ENCODE results near the gene RAB7A. TPM values are rescaled to one million over a fixed set of nuclear protein-coding genes. Genes with fewer than 3 reads are reported as not detected.

The RAB7A gene
- total RNA-seq, 1 donor from 2014 or later = 122 TPM

GRCh38 chr3:128799653-128800052 lies 73.7 kb downstream of the RAB7A start:
- TF ChIP-seq POLR2AphosphoS5 (IDR thresholded peaks at IDR 0.05; ENCODE audit: insufficient read depth in 1 of 2, low read depth in 1 of 2) = no peak
- TF ChIP-seq, protein P1, sequence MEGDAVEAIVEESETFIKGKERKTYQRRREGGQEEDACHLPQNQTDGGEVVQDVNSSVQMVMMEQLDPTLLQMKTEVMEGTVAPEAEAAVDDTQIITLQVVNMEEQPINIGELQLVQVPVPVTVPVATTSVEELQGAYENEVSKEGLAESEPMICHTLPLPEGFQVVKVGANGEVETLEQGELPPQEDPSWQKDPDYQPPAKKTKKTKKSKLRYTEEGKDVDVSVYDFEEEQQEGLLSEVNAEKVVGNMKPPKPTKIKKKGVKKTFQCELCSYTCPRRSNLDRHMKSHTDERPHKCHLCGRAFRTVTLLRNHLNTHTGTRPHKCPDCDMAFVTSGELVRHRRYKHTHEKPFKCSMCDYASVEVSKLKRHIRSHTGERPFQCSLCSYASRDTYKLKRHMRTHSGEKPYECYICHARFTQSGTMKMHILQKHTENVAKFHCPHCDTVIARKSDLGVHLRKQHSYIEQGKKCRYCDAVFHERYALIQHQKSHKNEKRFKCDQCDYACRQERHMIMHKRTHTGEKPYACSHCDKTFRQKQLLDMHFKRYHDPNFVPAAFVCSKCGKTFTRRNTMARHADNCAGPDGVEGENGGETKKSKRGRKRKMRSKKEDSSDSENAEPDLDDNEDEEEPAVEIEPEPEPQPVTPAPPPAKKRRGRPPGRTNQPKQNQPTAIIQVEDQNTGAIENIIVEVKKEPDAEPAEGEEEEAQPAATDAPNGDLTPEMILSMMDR (IDR thresholded peaks at IDR 0.05) = no peak
- TF ChIP-seq POLR2A (IDR thresholded peaks at IDR 0.05) = no peak
- DNase-seq (ENCODE audit: extremely low spot score in 2 of 2) = no peak
- peaks cover 21% of the 10 kb centered on the region for H3K4me1 ChIP-seq
- H3K27ac ChIP-seq = no peak overlapping the region
- no peaks in the 10 kb centered on the region for H3K9me3 ChIP-seq
- intact Hi-C loops (cut with DNase I) = loop anchor here (10.0 kb wide), 1 partner anchor 185 kb away; no protein-coding TSS in a partner anchor
- H3K27me3 ChIP-seq = no peaks in the 10 kb centered on the region
- peaks cover 0 to 35% of the 10 kb centered on the region in 2 donors for H3K36me3 ChIP-seq
- H3K4me3 ChIP-seq = no peak overlapping the region

DNA sequence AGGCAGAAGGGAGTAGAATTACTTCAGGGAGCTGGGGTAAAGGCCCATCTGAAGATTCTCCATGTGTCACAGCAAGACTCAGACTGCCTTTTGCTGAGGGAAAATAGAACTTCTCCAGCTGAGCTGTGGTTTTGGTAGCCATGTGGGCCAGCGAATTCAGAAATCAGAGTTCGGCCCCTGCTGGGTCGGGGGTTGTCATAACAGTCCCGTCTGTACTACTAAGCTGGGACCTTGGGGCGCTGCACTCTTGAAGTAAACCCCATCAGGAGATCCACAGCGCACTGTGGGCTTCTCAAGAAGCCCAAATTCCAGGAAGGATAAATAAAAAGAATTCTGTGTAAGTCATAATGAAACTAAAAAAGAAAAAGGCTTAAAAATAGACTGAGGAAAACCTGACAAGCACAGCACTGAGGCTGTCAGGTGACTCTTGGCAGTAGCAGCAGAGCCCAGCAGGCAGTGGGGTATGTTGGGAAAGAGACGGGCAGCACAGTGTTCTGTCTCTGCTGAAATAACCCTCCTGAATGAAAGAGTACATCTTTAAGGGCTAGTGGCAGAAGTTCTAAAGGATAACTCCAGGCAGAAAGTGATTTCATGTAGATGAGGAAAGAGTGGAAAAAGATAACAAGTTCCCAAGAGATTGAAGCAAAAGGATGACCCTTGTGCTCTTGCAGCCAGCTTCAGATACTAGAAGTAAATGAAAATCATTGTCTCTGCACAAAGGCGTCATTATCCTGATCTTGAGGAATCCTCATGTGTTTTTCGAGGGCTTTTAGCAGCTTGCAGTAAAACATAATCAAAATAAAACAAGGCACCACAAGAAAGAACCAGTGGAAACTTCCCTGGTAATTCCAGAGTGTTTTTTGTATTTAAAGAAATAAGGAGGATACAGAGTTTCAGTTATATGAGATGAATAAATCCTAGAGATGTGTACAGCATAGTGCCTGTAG lies 74.5 kb downstream of the RAB7A start:
- no peak for DNase-seq (ENCODE audit: extremely low spot score in 2 of 2)
- no peak overlapping the region for H3K27ac ChIP-seq
- peaks cover 0 to 40% of the 10 kb centered on the region in 2 donors for H3K36me3 ChIP-seq
- TF ChIP-seq POLR2AphosphoS5 (IDR thresholded peaks at IDR 0.05; ENCODE audit: insufficient read depth in 1 of 2, low read depth in 1 of 2) = no peak
- no peak for TF ChIP-seq POLR2A (IDR thresholded peaks at IDR 0.05)
- TF ChIP-seq, protein P1 (IDR thresholded peaks at IDR 0.05) = no peak
- H3K4me1 ChIP-seq = peaks cover 22% of the 10 kb centered on the region
- no peaks in the 10 kb centered on the region for H3K9me3 ChIP-seq
- intact Hi-C loops (cut with DNase I) = no loop called here
- H3K4me3 ChIP-seq = no peak overlapping the region
- H3K27me3 ChIP-seq = no peaks in the 10 kb centered on the region

DNA sequence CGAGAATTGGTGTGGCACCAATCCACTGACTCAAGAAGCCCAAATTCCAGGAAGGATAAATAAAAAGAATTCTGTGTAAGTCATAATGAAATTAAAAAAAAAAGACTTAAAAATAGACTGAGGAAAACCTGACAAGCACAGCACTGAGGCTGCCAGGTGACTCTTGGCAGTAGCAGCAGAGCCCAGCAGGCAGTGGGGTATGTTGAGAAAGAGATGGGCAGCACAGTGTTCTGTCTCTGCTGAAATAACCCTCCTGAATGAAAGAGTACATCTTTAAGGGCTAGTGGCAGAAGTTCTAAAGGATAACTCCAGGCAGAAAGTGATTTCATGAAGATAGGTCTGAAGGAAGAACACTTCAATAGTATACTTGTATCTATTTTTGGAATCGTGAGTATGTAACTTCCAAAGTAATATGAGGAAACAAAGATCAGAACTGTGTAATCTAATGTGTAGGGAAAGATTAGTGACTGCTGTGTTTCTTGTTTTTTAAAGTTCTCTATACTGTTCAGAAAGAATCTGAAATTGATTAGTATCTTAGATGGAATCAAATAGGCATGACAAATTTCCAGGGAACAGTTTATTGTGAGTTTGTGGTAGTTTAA lies 75.9 kb downstream of the RAB7A start:
- intact Hi-C loops (cut with DNase I) = no loop called here
- Histone ChIP-seq H3K4me1 (peaks cover 23% of the 10 kb centered on the region), H3K27me3 (no peaks in the 10 kb centered on the region), H3K27ac (no peak overlapping the region), H3K36me3 (peaks cover 0 to 43% of the 10 kb centered on the region in 2 donors), H3K9me3 (no peaks in the 10 kb centered on the region), H3K4me3 (no peak overlapping the region)
- DNase-seq (ENCODE audit: extremely low spot score in 2 of 2) = no peak
- TF ChIP-seq POLR2A (IDR thresholded peaks at IDR 0.05) (no peak), POLR2AphosphoS5 (IDR thresholded peaks at IDR 0.05; ENCODE audit: insufficient read depth in 1 of 2, low read depth in 1 of 2) (no peak)
- TF ChIP-seq, protein P1 (IDR thresholded peaks at IDR 0.05) = no peak

- Histone ChIP-seq H3K27me3 (no peaks in the 10 kb centered on the region), H3K9me3 (no peaks in the 10 kb centered on the region), H3K36me3 (peaks cover 0 to 46% of the 10 kb centered on the region in 2 donors), H3K4me3 (no peak overlapping the region), H3K27ac (no peak overlapping the region), H3K4me1 (peaks cover 23% of the 10 kb centered on the region)
- TF ChIP-seq POLR2A (IDR thresholded peaks at IDR 0.05) (no peak), POLR2AphosphoS5 (IDR thresholded peaks at IDR 0.05; ENCODE audit: insufficient read depth in 1 of 2, low read depth in 1 of 2) (no peak)
- TF ChIP-seq, protein P1 (IDR thresholded peaks at IDR 0.05) = no peak
- no peak for DNase-seq (ENCODE audit: extremely low spot score in 2 of 2)
- intact Hi-C loops (cut with DNase I) = no loop called here
Measured at GRCh38 chr3:128803307-128803706, 77.3 kb downstream of the RAB7A start.
